Fibroblast of skin of abdomen (primary cell): ENCODE measurements around the gene CEP41.
"Not testable (repeated sequence)": the region's sequence is repeated elsewhere in the genome, so short reads cannot be mapped to it uniquely, and the experiment has no call there.

Experiments used
- DNase-seq: peaks from one replicate; pipeline ENCODE4 v3.0.0-alpha.2; 2013

The CEP41 gene

DNA sequence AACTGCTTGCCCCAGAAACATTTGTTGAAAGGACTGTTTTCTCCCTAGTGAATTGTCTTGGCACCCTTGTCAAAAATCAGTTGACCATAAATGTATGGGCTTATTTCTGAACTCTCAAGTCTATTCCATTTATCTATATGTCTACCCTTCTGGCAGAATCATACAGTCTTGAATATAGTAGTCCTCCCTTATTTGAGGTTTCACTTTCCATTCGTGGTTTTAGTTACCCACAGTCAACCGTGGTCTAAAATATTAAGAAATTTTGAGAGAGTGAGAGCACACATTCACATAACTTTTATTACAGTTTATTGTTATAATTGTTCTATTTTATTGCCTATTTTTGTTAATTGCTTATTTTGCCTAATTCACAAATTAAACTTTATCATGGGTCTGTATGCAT is 17.4 kb upstream of the CEP41 start:
- no peak for DNase-seq

DNA sequence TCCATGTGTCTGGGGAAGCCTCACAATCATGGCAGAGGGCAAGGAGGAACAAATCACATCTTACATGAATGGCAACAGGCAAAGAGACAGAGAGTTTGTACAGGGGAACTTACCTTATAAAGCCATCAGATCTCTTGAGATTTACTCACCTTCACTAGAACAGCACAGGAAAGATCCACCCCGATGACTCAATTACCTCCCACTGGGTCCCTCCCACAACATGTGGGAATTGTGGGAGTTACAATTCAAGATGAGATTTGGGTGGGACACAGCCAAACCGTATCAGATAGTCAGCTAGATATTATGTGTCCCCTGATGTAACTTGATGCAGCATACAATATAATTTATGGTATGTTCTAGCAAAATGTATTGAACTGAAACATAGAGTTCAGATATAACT is 14.1 kb upstream of the CEP41 start:
- DNase-seq = no peak

DNA sequence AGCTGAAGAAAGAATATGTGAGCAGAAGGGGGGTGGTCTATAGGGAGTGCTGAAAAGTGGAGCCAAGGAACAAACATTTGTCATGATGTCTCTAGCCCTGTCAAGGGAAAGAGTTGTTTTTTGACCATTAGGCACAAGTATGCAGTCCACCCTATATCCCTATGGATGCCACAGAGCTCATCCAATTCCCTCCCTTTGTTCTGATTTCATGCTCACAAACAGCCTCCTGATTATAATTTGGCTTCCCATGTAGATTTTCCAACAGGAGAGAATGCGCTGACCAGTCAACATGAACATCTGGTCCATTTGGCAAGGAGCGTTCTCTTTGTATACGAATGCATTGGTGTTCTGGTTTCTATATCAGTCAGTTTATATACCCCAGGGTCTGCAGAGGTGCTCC is 12.1 kb upstream of the CEP41 start:
- no peak for DNase-seq

DNA sequence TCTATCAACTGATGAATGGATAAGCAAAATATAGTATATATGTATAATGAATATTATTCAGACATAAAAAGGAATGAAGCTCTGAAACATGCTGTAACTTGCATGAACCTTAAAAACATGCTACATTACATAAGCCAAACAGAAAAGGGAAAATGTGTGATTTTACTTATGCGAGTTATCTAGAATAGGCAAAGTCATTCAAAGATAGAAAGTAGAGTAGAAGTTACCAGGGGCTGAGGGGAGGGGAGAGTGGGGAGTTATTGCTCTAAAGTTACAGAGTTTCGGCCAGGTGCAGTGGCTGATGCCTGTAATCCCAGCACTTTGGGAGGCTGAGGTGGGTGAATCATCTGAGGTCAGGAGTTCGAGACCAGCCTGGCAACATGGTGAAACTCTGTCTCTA is 10.5 kb upstream of the CEP41 start:
- not testable (repeated sequence) for DNase-seq

DNA sequence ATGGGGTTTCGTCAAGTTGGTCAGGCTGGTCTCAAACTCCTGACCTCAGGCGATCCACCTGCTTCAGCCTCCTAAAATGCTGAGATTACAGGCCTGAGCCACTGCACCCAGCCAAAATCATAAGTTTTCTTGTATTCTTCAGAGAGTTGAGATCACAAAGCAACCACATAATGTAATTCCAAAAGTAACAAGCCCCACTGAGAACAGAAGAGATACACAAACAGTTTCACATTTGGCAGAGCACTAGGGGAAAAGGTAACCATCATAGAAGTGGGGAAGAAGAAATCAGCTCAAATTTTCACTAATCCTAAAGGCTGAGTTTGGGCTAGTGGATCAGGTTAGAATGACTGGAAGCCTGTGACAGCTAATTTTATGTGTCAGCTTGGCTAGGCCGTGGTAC is 5.4 kb upstream of the CEP41 start:
- DNase-seq = no peak

DNA sequence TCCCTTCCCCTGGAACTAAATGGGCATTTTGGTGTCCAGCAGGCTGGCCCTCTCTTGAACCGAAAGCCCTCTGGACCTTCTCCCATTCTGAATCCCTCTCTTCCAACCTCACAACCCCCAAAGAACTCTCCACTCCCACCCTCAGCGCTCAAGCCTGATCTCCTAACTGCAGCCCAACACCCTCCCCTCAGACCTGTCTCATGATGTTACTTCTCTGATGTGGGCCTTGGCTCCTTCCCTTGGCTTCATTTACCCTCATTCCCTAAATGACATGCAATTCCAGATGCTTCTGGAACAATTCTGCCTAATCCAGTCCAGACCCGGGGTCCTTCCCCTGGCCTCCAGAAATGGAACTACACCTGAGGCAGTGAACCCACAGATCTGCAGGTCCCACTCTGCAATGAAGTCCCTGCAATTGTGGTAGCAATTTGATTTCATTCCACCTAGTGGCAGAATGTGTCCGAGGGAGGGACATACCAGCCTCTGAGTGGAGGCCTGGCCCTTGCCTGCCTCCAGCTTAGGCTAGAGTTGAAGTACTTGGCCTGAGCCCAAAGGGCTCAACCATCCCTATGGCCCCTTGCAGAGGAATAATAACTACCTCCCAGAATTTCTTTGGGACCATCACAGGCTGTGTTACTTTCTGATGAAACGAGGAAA is 4.1 kb upstream of the CEP41 start:
- DNase-seq = no peak

DNA sequence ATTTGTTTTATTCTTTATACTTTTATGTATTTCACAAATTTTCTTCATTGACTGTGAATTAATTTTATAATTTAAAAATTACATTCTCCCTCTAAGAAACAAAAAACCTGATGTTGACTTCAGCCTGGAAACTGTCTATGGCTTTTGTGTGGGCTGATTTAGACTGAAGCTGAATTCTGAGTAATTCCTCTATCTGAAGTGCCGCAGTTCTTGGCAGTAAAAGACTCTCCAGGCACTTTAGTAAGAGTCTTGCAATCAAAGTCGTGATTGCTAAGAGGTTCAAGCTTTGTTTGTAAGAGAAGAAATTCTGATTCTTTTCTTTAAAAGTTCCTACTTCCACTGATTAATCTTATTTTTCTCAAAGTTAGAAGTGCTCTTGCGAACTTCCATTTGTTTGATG is 3.4 kb upstream of the CEP41 start:
- DNase-seq = peak; percentile 52

DNA sequence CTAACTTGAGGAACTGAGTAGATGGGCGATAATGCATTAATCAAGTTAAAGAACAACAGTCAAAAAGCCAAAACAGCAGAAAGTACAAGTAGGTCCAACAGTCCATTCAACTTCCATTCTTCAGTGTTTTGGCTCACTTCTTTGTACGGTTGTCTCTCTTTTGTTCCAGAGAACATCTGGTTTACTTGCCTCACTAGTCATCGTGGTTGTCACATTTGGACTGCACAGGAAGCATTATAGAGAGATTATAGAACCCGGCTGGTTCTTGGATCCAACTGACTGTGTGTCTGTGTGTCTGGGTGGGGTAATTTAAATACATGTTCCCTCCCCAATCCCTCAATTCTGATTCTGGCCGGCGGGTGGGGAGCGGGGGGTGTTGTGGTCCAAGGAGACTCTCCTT is 1.8 kb upstream of the CEP41 start:
- no peak for DNase-seq

DNA sequence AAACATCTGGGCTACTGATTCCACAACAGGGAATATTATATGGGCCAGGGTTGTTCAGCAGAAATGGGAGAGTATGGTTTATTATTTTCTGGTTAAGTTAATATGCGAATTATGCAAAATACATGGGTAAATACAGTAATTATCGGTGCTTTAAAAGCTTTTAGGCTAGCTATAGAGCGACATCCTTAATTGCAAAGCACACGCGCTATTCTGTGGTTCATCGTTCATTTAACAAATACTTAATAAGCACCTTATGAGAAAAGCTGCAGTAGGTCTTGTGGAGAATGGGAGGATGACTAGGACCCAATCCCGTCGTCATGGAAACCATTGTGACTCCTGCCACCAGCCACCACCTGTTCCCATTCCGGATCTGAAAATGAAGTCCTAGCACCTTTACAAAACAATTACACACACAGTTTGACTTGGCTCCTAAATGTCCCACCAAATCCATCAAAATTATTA is 623 bp upstream of the CEP41 start:
- DNase-seq = no peak

DNA sequence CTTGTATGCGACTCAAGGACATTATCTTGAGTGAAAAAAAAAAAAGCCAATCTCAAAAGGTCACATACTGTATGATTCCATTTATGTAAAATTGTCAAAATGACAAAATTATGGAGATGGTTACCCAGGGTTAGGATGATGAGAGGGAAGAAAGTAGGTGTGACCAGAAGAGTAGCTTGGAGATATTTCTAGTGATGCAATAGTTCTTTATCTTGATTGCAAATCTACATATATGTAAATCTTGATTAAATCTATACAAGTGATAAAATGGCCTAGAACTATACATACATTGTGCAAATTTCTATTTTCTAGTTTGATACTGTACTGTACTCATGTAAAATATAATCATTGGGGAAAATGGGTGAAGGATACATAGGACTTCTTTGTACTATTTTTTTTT is 4.6 kb downstream of the CEP41 start:
- no peak for DNase-seq

DNA sequence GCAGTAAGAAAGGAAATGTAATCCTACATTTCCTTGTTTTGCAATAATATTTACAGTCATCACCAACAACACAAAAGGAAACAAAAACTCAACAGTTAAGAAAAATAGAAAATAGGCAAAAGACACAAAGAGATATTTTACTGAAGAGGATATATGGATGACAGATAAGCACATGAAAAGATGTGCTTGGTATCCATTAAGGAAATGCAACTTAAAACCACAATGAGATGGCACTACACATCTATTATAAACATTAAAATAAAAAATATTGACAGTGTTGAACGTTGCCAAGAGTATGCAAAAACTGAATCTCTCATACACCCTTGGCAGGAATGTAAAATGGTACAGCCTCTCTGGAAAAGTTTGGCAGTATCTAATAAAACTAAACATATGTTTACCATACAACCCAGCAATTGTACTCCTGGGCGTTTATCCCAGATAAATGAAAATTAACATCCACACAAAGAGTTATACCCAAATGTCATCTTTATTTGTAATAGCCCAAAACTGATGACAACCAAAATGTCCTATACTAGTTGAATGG is 5.4 kb downstream of the CEP41 start:
- no peak for DNase-seq

DNA sequence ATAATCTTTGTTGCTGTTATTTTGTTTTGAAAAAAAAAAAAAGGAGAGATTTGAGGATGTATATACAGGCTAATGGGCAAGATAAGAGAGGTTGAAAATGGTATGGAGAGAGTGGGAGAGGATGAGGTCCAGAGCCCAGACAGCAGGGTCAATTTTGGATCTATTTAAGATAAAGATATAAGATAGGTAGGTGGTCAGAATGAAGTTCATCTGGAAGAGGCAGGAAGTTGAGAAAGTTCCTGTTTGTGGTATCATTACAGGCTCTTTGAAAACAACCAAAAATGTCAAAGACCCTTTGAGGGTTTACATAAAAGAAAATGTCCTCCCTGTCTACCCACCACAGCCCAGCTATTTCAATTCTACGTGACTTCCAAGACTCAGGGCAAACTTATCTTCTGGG is 7.5 kb downstream of the CEP41 start:
- DNase-seq = no peak

DNA sequence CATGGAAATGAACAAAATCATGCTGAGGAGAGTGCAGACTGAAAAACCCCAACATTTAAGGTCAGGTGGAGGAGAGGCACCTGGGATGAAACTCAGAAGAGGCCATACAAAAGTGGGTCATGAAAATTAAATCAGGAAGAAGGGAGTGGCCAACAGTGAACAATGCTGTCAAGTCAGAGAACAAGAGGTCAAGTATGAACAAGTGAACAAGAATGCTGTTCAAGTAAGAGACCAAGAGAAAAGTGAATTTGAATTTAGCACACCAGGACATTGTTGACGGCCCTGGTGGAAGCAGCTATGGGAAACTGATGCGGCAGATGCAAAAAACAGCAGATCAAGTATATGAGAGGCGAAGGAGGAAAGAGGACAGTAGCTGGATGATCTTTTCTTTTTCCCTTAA is 7.9 kb downstream of the CEP41 start:
- DNase-seq = no peak

DNA sequence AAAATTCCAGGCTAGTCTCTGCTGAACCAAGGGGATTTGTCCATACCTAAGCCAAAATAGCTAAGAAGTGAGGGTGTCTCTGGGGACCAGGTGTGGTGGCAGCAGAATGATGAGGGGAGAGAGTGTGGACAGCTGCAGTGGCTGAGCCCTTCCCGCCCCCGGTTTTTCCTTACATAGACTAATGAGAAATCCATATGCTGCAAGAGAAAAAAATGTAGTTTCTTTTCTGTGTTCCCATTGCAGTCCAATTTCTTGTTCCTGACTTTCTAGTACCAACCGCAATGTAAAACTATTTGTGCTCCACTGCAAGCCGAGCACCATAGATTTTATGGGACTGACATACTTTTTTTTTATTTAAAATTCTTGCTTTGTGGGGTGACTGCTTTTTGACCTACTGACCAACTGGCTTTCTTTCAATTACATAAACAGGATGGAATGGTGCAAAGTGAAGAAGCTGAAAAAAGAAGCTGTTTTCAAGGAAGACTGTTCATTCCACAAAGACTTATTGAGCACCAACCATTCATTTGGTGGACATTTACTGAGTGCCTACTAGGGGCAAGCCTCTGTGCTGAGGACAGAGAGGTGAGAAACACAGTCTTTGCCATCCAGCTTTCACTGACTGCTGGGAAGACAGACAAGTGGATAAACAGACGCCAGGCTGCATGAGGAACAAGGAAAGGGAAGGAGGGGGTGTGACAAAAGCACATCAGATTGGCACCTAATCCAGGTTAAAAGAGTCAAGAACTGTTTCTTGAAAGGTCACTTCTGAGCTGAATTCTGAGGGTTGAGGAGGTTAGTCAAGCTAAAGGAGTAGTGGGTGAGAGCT is 9.8 kb downstream of the CEP41 start:
- peak; percentile 88 for DNase-seq

DNA sequence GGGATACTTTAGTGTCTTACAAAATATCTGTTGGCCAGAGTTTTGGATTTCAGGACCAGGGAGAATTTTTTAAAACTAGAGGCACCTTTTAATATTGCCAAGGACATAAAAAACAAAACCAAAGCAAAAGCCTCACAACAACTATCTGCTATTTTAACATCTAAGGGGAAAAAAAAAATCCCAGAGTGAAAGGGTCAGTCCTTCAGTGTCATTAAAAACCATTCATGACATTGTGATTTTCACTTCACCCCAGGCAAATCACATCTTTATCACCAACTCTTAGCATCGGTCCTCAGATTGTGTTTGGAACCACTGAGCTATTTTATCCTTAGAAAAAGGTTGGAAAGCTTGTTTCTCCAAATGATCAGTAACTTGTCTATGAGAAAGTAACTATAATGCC is 10.7 kb downstream of the CEP41 start:
- DNase-seq = no peak

DNA sequence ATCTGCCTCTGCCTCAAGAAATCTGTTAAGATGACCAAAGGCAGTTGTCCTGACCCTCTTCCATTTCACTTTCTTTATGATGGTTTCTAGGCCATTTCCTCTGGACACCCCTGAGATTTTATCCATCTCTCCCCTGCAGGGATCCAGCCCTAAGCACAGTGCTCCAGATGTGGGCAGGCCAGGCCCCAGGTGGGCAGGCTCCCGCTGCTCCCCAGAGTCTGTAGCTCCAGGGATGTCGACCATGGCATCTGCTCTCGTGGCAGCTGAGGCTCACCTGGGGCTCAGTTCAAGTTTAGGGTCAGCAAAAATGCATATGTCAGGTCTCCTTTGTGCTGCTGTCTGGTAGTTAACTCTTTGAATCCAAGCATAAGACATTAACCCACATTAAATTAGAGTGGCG is 11.8 kb downstream of the CEP41 start:
- no peak for DNase-seq

DNA sequence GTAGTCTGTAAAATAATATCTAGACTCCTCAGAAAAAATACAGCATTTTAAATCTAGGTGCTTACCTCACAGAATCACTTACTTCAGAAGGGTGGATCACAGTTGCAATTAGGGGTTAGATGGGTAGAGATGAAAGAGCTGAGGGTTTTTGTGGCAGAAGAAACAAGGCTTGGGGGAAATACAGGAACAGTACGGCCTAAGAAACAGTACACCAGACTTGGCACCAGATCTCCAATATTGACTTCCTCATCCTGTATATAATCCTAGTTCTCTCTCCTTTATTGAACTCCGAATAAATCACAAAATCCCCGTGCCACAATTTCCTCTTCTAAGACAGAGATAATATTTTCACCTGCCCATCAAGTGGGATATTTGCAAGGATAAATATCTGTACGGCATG is 14.3 kb downstream of the CEP41 start:
- DNase-seq = no peak

DNA sequence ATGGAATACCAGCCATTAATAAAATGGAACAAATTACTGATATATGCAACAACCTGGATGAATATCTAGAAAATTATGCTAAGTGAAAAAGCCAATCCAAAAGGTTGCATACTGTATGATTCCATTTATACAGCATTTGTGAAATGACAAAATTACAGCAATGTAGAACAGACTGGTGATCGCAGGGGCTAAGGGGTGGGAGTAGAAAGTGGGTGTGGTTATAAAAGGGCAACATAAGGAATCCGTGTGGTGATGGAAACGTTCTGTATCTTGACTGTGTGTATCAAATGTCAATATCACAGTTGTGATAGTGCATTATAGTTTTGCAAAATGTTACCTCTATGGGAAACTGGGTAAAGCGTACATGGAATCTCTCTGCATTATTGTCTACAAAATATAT is 15.0 kb downstream of the CEP41 start:
- DNase-seq = no peak

DNA sequence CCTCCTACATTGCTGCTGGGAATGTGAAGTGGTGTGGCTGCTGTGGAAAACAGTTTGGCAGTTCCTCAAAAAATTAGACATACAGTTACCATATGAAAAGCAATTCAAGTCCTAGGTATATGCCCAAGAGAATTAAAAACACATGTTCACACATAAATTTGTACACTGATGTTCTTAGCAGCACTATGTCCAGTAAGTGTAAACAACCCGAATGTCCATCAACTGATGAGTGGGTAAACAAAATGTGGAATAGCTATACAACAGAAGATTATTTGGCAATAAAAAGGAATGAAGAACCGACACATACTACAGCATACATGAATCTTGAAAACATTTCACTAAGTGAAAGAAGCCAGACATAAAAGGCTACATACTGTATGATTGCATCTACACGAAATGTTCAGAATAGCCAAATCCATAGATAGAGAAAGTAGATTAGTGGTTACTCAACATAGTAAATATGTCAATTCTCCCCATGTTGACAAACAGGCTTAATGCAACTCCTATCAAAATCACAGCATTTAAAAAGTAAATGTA is 17.2 kb downstream of the CEP41 start:
- peak; percentile 30 for DNase-seq

DNA sequence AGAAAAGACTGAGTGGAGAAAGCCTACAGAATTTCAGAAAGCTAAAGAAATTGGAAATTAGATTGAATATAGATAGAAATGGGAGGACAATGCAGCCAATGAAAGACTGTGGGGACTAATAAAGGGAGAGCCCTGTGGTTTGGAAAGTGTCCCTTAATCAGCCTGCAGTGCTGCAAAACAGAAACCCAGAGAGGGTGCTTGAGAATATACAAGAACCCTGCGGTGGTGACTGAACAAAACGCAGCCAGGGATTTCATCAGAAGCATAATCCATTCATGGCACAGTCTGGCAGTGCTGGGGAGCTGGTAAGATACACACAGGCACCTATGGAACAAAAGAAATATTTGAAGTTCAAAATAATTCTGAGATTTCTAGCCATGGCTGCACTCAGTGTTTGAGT is 19.1 kb downstream of the CEP41 start:
- peak; percentile 35 for DNase-seq

DNA sequence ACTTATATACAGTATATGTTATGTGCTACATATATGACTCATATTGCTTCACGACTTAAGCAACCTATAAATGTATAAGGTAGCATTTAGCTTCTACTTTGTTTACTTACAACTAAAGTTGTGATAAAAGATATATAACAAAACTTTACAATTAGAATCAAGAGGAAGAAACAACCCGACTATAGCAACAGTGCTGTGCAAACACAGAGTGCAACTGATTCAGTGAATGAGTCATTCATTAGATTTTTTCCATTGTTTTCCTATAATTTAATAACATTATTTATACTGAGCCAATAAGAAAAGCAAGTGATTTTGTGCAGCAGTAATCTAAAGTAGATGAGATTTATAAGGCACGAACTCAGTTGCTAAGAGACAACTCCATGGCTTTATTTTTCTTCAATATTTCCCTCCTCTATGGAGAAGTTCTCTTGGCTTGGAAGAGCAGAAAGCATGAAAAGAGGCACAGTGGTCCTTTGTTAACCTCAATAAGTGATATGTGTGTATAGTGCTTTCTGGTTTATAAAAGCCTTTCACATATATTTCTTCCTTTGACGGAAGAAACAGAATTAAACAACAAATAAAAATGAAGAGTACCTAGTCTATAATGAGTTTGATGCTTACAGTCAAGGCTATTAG is 19.8 kb downstream of the CEP41 start:
- DNase-seq = no peak

DNA sequence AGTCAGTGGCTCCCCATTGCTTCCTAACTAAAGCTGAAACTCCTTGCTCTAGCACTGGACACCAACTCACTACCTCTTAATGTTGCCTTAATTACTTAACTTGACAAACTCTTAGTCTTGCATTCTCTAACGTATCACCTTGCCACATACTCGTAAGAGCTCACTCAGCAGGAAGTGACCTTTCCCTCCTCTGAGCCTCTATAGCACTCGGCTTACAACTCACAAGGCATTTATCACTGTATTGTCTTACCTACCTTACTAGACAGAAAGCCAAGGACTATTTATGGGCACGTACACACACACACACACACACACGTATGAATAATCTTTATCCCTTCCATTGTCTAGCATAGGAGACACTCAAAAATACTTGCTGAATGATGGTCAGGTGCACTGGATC is 21.2 kb downstream of the CEP41 start:
- DNase-seq = no peak

DNA sequence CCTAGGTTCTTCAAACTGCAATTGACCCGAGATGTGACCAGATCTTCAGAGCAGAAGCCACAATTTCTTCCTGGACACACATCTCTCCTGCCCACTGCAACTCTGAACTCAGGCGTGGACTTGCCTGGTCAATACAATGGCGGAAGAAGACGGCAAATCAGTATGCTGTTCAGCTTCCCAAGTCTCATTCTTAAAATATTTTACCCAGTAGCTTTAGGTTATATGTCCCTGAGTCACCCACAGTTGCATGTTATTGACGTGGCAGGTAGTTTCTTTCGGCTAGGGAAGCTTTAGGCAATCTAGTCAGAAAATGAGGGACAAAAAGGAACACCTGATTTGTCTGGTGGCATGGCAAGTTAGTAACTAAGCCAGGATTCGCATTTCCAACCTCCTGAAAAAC is 22.5 kb downstream of the CEP41 start:
- DNase-seq = no peak
